NCI-H146 treated with DMSO at 0.1 percent for 48 hours (cell line): ENCODE data around the gene CDKAL1.
"Not testable (repeated sequence)": the region's sequence is repeated elsewhere in the genome, so short reads cannot be mapped to it uniquely, and the experiment has no call there.

Experiments used
- DNase-seq: peaks from one replicate; lab custom pipeline; 2025; ENCODE audit not compliant: unreplicated experiment; lab: John Stamatoyannopoulos, UW

Gene CDKAL1

DNA sequence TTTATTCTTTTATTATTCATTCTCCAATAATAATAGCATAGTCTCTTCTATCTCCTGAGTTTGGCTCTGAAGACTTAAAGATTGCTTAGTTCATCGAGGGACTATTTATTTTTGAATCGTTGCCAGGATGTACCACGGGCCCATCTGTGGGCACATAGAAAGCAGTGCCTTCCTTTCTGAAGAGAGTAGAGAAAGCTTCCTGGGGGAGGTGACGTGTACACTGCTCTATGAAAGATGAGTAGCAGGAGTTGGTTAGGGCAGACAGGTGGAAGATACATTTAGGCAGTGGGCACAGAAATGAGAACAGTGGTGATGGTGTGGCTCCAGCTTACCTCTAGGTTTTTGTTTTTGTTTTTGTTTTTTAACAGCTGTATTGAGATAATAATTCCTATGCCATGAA lies 98.4 kb downstream of the CDKAL1 start:
- DNase-seq = no peak

DNA sequence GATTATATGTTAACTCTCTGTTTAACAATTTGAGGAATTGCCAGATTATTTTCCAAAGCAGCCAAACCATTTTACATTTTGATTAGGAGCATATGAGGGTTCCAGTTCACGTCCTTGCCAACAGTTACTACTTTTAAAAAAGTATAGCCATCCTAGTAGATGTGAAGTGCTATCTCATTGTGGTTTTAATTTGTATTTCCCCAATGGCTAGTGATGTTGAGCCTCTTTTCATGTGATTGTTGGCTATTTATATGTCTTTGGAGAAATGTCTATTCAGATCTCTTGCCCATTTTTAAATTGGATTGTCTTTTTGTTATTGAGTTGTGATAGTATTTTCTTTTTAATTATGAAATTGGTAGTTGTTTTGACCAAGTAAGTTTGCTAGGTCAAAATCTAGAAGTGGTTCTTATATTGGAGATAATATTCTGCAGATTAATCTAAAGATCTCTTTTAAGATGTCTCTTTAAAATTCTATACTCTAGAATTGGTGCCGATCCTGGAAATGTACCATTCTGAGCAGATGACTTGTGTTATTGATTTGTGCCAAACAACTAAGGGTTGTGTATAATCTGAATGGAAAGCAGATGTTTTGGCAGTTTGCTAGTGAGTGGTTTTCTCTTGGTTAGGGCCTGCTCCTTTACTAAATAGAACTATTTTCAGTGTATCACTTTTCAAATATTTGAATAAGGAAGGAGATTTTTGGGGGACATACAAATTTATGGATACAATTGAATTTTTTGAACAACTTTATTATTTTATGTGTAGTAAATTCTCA lies 99.5 kb downstream of the CDKAL1 start:
- DNase-seq = no peak

- no peak for DNase-seq
Observed at GRCh38 chr6:20639161-20639560, 104.9 kb downstream of the CDKAL1 start.

DNA sequence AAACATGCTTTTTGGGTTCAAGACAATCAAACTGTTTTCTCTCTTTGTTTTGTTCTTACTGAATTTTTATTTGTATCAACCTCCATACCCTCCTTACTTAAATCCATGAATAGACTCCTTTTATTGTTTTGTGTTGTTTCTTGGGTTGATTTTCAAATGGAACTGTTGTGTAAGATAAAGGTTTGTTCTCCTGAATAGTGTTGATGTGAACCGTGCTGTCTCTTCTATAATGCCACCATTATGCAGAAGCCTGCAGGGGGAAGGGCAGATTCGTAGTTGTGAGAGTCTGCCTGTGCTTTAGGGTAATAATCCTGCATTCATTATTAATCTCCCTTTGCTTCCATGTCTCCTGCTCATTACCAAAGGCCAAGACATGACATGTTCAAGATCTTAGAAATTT lies 105.9 kb downstream of the CDKAL1 start:
- no peak for DNase-seq

- DNase-seq = no peak
Observed at GRCh38 chr6:20642441-20642840, 108.2 kb downstream of the CDKAL1 start.

GRCh38 chr6:20644667-20645370 lies 110.6 kb downstream of the CDKAL1 start:
- DNase-seq = no peak

- DNase-seq = not testable (repeated sequence)
Observed at GRCh38 chr6:20645572-20645971, 111.3 kb downstream of the CDKAL1 start.

- no peak for DNase-seq
Observed at GRCh38 chr6:20647585-20647984, 113.3 kb downstream of the CDKAL1 start.

- DNase-seq = not testable (repeated sequence)
Observed at GRCh38 chr6:20649696-20650470, 115.6 kb downstream of the CDKAL1 start.

- no peak for DNase-seq
Observed at GRCh38 chr6:20652299-20653084, 118.2 kb downstream of the CDKAL1 start.

DNA sequence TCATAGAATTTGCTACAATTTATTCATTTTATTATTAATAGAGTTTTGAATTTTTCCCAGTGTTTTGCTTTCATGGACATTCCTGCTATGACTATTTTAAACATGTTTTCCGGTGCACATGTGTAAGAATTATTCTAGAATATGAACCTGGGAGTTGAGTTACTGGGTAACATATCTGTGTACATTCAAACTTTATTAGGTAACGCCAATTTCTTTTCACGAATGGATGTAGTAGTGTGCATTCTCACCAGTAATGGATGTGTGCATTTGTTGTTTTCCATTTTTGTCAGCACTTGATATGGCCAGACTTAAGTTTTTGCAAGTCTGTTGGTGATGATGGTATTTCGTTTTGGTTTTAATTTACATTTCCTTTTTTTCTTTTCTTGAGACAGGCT lies 118.8 kb downstream of the CDKAL1 start:
- no peak for DNase-seq

DNA sequence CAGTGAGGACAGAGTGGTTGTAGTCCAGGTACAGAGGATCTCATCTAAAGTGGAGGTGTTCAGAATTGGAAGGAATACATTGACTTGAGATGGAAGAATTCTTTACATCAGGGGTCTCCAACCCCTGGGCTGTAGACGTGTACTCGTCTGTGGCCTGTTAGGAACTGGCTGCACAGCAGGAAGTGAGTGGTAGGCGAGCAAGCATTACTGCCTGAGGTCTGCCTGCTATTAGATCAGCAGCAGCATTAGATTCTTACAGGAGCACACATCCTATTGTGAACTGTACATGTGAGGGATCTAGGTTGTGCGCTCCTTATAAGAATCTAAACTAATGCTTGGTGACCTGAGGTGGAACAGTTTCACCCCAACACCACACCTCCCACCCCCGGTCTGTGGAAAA lies 121.1 kb downstream of the CDKAL1 start:
- no peak for DNase-seq

- no peak for DNase-seq
Observed at GRCh38 chr6:20657274-20657800, 123.1 kb downstream of the CDKAL1 start.

DNA sequence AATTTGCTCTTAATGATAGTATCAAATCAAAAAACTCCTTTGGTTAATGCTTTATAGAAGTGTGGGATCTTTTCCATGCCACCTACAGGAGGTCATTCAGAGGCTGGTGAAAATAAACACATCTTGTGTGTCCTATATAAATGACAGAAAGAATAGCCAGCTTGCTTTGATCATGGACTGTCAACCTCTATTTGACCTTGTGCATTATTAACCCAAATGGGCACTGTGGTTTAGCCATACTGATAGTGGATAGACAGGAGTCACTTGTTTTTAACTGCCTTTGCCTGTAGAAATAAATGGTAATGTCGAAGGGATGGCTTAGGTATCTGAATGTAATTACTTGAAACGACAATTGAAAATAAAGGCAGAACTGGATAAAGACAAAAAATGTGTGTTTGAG lies 123.8 kb downstream of the CDKAL1 start:
- peak; percentile 26 for DNase-seq

DNA sequence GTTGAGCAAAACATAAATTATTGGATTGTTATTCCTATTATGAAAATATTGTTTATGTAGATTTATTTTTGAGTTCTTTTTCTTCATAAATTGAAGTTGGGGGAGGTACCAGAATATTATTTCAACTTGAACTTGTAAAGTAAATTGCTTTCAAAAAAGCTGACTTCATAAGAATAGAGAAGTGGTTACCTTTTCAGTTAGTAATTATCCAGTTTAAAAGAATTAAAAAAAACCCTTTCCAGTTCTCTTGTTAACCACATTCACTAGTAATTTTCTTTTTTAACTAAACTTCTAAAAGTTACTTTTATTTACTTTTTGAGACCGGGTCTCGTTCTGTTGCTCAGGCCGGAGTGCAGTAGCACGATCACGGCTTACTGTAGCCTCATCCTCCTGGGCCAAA lies 124.3 kb downstream of the CDKAL1 start:
- DNase-seq = no peak

- no peak for DNase-seq
Observed at GRCh38 chr6:20660534-20660933, 126.3 kb downstream of the CDKAL1 start.

GRCh38 chr6:20661721-20662120 lies 127.5 kb downstream of the CDKAL1 start:
- DNase-seq = peak; percentile 62

DNA sequence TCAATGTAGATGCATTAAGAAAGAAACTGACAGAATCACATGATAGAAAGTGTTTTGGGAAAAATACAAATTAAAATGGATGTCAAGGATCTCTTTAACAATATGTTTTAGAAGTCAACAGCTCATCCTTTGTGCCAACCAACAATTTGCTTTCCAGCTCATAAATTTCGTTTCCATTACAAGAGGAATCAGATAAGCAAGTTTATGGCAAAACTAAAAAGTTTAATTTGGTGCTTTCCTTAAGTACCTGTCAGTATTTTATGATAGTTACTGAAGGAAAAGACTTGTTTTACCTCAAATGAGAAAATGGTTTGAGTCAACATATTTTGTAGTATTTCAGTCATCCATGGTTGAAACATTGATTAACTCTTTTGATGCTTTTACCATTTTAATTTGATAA lies 130.0 kb downstream of the CDKAL1 start:
- DNase-seq = no peak

GRCh38 chr6:20665290-20665689 lies 131.0 kb downstream of the CDKAL1 start:
- no peak for DNase-seq

DNA sequence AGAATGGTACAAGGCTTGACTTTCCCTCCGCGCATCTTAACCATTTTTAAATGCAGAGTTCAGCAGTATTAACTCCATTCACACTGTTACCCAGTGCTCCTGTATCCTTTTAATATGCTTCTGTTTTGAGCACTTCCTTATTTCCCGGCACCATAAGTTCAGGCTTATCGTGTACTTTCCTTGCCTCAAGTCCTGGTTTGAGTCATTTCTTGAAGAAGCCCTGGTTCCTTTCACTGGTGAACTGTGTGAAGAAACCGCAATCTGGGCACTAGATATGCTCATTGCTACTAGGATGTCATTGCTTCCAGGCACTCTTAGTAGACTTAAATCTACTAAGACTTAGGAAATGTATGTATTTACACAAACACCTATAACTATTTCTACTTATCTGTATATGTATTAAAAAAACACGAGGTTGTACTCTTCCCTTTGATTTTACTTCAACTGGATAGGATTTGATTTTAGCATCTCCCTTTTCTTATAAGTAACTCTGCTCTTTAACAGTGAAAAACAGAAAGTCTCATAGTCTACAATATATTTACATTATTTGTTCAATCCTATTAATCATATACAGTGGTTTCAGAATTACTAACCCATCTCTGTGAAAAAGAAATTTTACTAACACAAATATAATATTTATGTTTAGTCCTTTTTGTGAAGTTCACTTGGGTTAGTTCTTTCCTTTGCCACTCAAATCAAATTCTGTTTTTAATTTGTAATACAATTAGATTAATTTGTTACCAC lies 135.5 kb downstream of the CDKAL1 start:
- no peak for DNase-seq
